H1 (cell line): ENCODE data around the gene TASP1. TPM values are rescaled to one million over a fixed set of nuclear protein-coding genes. Genes with fewer than 3 reads are reported as not detected.

ENCODE experiments used
- CTCF ChIA-PET: fragments of 300-600 bp; sonication (Branson Sonifier 250); formaldehyde crosslinking; loops from one replicate; lab custom pipeline; 2021; ENCODE audit not compliant: partially characterized antibody; lab: Charles Lee
- POLR2A ChIA-PET: fragments of 300-600 bp; sonication (Branson Sonifier 250); formaldehyde crosslinking; loops from one replicate; lab custom pipeline; 2021; ENCODE audit warnings: inconsistent platforms; ENCODE audit not compliant: partially characterized antibody; lab: Charles Lee
- DNase-seq, 2 experiments: peaks; one replicate each; pipeline versions ENCODE4 v3.0.0 to v3.0.0-alpha.2; 2010 to 2022; ENCODE audit warnings: low spot score in 2 of 2, low read depth in 1 of 2, mixed read lengths in 1 of 2
- FAIRE-seq: peaks from 2 replicates; lab custom pipeline; 2011; peaks lifted over from hg19 to GRCh38; lab: Jason Lieb, UNC
- H2AFZ ChIP-seq: 2 replicates; pipeline ENCODE4 v1.8.1; 2012; ENCODE audit warnings: low read length, inconsistent platforms
- H2AK5ac ChIP-seq: 2 replicates; pipeline ENCODE4 v1.6.1; 2013; ENCODE audit warnings: low read depth, low read length
- H2BK120ac ChIP-seq: replicated peaks from 2 replicates; pipeline ENCODE3; 2013; ENCODE audit warnings: low read depth, low read length, inconsistent platforms
- H2BK12ac ChIP-seq: 2 replicates; pipeline ENCODE4 v1.6.1; 2013; ENCODE audit warnings: low read depth, low read length
- H2BK15ac ChIP-seq: 2 replicates; pipeline ENCODE4 v1.6.1; 2013; ENCODE audit warnings: low read length
- H2BK20ac ChIP-seq: 2 replicates; pipeline ENCODE4 v1.6.1; 2013; ENCODE audit warnings: low read length
- H2BK5ac ChIP-seq: 2 replicates; pipeline ENCODE4 v1.6.1; 2013; ENCODE audit warnings: low read depth, low read length
- H3K14ac ChIP-seq: 2 replicates; pipeline ENCODE4 v1.6.1; 2013; ENCODE audit warnings: inconsistent platforms; ENCODE audit not compliant: insufficient read length
- H3K18ac ChIP-seq: 2 replicates; pipeline ENCODE4 v1.6.1; 2013; ENCODE audit warnings: low read length; ENCODE audit errors: extremely low read depth
- H3K23ac ChIP-seq: 2 replicates; pipeline ENCODE4 v1.6.1; 2013; ENCODE audit warnings: inconsistent platforms; ENCODE audit not compliant: insufficient read length
- H3K23me2 ChIP-seq: 2 replicates; pipeline ENCODE4 v1.6.1; 2013; ENCODE audit warnings: low read depth, low read length
- H3K27ac ChIP-seq: 2 replicates; pipeline ENCODE4 v1.6.1; 2011; ENCODE audit warnings: low read depth, low read length, inconsistent platforms
- H3K27me3 ChIP-seq, 4 experiments: replicated peaks in 1 of 4; 1 replicate in 1 of 4; 2 replicates in 3 of 4; pipeline versions ENCODE4 v1.6.1 to v1.8.1; 2011 to 2013; ENCODE audit warnings: low read length in 3 of 4, mild to moderate bottlenecking in 3 of 4, inconsistent platforms in 2 of 4, mixed read lengths in 2 of 4, moderate library complexity in 1 of 4; ENCODE audit not compliant: control insufficient read depth in 3 of 4, insufficient read depth in 3 of 4; ENCODE audit errors: extremely low read depth in 1 of 4
- H3K36me3 ChIP-seq, 4 experiments: 2 replicates each; pipeline versions ENCODE4 v1.6.1 to v1.8.1; 2011 to 2013; ENCODE audit warnings: mild to moderate bottlenecking in 4 of 4, low read length in 3 of 4, moderate library complexity in 2 of 4, control low read depth in 1 of 4, inconsistent platforms in 1 of 4; ENCODE audit not compliant: insufficient read depth in 4 of 4, control insufficient read depth in 2 of 4
- H3K4ac ChIP-seq: replicated peaks from 2 replicates; pipeline ENCODE3; 2013; ENCODE audit warnings: low read length, low read depth, mixed read lengths, inconsistent platforms; ENCODE audit not compliant: insufficient read length
- H3K4me1 ChIP-seq, 4 experiments: replicated peaks in 1 of 4; 1 replicate in 1 of 4; 2 replicates in 3 of 4; pipeline versions ENCODE4 v1.6.1 to v1.8.1; 2011 to 2013; ENCODE audit warnings: low read length in 3 of 4, inconsistent platforms in 2 of 4, mixed read lengths in 1 of 4; ENCODE audit not compliant: insufficient read depth in 4 of 4, control insufficient read depth in 3 of 4
- H3K4me2 ChIP-seq, 2 experiments: 2 replicates each; pipeline versions ENCODE4 v1.6.1 to v1.8.1; 2011 to 2013; ENCODE audit warnings: low read depth in 2 of 2, low read length in 2 of 2, control low read depth in 1 of 2, inconsistent platforms in 1 of 2, mild to moderate bottlenecking in 1 of 2; ENCODE audit not compliant: insufficient read depth in 1 of 2
- H3K4me3 ChIP-seq, 4 experiments: fragments of 200-600, 300-600 bp in 1 of 4; sonication (generic), shearing (Covaris generic), sonication (Bioruptor Twin) in 1 of 4; 2 replicates each; pipeline versions ENCODE4 v1.5.1 to v1.8.1; 2011 to 2016; ENCODE audit warnings: low read length in 4 of 4, low read depth in 3 of 4, control low read depth in 2 of 4, inconsistent platforms in 2 of 4, mild to moderate bottlenecking in 2 of 4, mixed read lengths in 1 of 4, moderate library complexity in 1 of 4; ENCODE audit not compliant: insufficient read depth in 2 of 4; ENCODE audit errors: extremely low read depth in 1 of 4
- H3K56ac ChIP-seq: replicated peaks from 2 replicates; pipeline ENCODE3; 2013; ENCODE audit warnings: low read depth, mild to moderate bottlenecking, mixed read lengths, low read length, inconsistent platforms; ENCODE audit not compliant: insufficient read length
- H3K79me1 ChIP-seq: 2 replicates; pipeline ENCODE4 v1.6.1; 2013; ENCODE audit warnings: low read depth, low read length, control low read depth
- H3K79me2 ChIP-seq, 2 experiments: 2 replicates each; pipeline versions ENCODE4 v1.6.1 to v1.8.1; 2012 to 2013; ENCODE audit warnings: low read length in 2 of 2, mild to moderate bottlenecking in 2 of 2, inconsistent platforms in 1 of 2; ENCODE audit not compliant: insufficient read depth in 2 of 2, control insufficient read depth in 1 of 2
- H3K9ac ChIP-seq, 4 experiments: replicated peaks in 1 of 4; 1 replicate in 1 of 4; 2 replicates in 3 of 4; pipeline versions ENCODE4 v1.6.1 to v1.8.1; 2011 to 2013; ENCODE audit warnings: low read depth in 3 of 4, low read length in 3 of 4, control low read depth in 2 of 4, mild to moderate bottlenecking in 2 of 4, moderate library complexity in 2 of 4, inconsistent platforms in 1 of 4; ENCODE audit errors: extremely low read depth in 1 of 4
- H3K9me3 ChIP-seq, 2 experiments: 2 replicates each; pipeline versions ENCODE4 v1.6.1 to v1.8.1; 2012 to 2013; ENCODE audit warnings: mild to moderate bottlenecking in 2 of 2, moderate library complexity in 2 of 2, control low read depth in 1 of 2, inconsistent platforms in 1 of 2, low read depth in 1 of 2, low read length in 1 of 2, mixed read lengths in 1 of 2; ENCODE audit not compliant: insufficient read depth in 2 of 2
- H4K20me1 ChIP-seq, 2 experiments: replicated peaks in 1 of 2; 2 replicates each; pipeline versions ENCODE3 to v1.8.1; 2011 to 2013; ENCODE audit warnings: inconsistent platforms in 2 of 2, low read length in 2 of 2, mild to moderate bottlenecking in 1 of 2; ENCODE audit not compliant: insufficient read depth in 2 of 2, control insufficient read depth in 1 of 2
- H4K5ac ChIP-seq: 2 replicates; pipeline ENCODE4 v1.6.1; 2013; ENCODE audit warnings: low read length, low read depth, mixed read lengths, inconsistent platforms; ENCODE audit not compliant: insufficient read length
- H4K8ac ChIP-seq: 2 replicates; pipeline ENCODE4 v1.8.0; 2013; ENCODE audit warnings: mild to moderate bottlenecking, moderate library complexity, low read length, inconsistent platforms; ENCODE audit not compliant: insufficient read depth; ENCODE audit errors: extremely low read depth
- H4K91ac ChIP-seq: replicated peaks from 2 replicates; pipeline ENCODE3; 2013; ENCODE audit warnings: low read length, mixed read lengths, inconsistent platforms; ENCODE audit not compliant: insufficient read length
- RFX5 ChIP-seq: IDR thresholded peaks from 2 replicates; pipeline ENCODE4 v1.6.1; 2011; ENCODE audit warnings: low read depth, low read length, improper control_type of control experiment, borderline replicate concordance
- ZNF274 ChIP-seq: IDR thresholded peaks from 2 replicates; pipeline ENCODE4 v1.7.0; 2012; ENCODE audit warnings: low read length, borderline replicate concordance; ENCODE audit errors: extremely low read depth
- WGBS, 2 experiments: shearing (Covaris generic) in 1 of 2; methylation state at CpG; one replicate each; pipeline versions ENCODE4 v1.1.6 to v1.1.7; 2013 to 2015; ENCODE audit warnings: low lambda C conversion rate in 2 of 2, mixed read lengths in 2 of 2, inconsistent platforms in 1 of 2, low coverage in 1 of 2, missing lambda C conversion rate in 1 of 2; ENCODE audit not compliant: insufficient replicate concordance in 2 of 2, insufficient coverage in 1 of 2, insufficient read length in 1 of 2; ENCODE audit errors: extremely low coverage in 1 of 2, missing lambda C conversion rate in 1 of 2; 5-methylcytosine and 5-hydroxymethylcytosine counted together
- polyA plus RNA-seq, 7 experiments: library from polyadenylated mRNA; depleted of rRNA in 3 of 7; stranded (reverse) in 5 of 7; unstranded in 2 of 7; fragments of >200 nt in 5 of 7; fragments of 200-250 nt in 2 of 7; gene quantifications; 1 replicate in 5 of 7; 2 replicates in 1 of 7; 4 replicates in 1 of 7; pipeline versions ENCODE4 v1.2.1 to v1.2.3, GENCODE V29; 2011 to 2013; ENCODE audit warnings: missing spikeins in 2 of 7, mixed read lengths in 2 of 7
- total RNA-seq: library from RNA; stranded (reverse); fragmentation: NEBNext Ultra II Directional; extraction: Animal tissue kit (Norgen Biotek cat#: 25700); gene quantifications from 2 replicates; pipeline ENCODE4 v1.2.1, GENCODE V29; 2021

TASP1 gene
- total and polyA plus RNA-seq, 2 of the 8 experiments (the other 6 are each of a cell fraction or from before 2014, with no cell fraction given) = 4.5 to 10.9 TPM

DNA sequence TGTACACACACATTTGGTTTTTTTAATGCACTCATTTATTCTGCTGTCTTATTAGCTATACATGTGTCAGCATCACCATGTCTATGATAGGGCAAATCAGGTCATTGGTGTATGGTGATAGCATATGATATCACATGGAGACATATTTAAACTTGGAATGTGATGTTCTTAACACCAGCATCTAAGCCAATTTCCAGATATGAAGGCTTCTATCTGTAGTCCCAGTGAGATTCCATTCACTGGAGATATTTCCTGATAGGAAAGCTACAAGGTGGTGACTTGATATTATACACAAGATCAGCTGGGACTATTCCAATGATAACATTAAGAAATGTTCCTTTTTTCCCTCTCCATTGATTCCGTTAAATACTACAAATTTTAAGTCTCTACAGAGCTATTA, 89.3 kb downstream of the TASP1 start:
- H3K4me2 ChIP-seq = no peak overlapping the region
- CTCF ChIA-PET = interaction anchor here (0.8 to 6.6 kb wide), 8 partner anchors 12 to 287 kb away, joined by 3 to 120 read pairs (median 3); no protein-coding TSS in a partner anchor
- no peak overlapping the region for H3K23ac ChIP-seq
- no peaks in the 10 kb centered on the region for H3K79me2 ChIP-seq
- no peaks in the 10 kb centered on the region for H3K9me3 ChIP-seq
- no peak overlapping the region for H4K8ac ChIP-seq
- H2BK15ac ChIP-seq = no peak overlapping the region
- H2AFZ ChIP-seq = no peak overlapping the region
- H2AK5ac ChIP-seq = no peak overlapping the region
- no peak overlapping the region for H2BK12ac ChIP-seq
- H3K4ac ChIP-seq = no peak overlapping the region
- no peaks in the 10 kb centered on the region for H3K27me3 ChIP-seq
- no peak overlapping the region for H2BK120ac ChIP-seq
- H3K9ac ChIP-seq = no peak overlapping the region
- no peaks in the 10 kb centered on the region for H3K23me2 ChIP-seq
- H3K14ac ChIP-seq = no peak overlapping the region
- H3K18ac ChIP-seq = no peak overlapping the region
- no peak overlapping the region for H3K56ac ChIP-seq
- H2BK5ac ChIP-seq = no peak overlapping the region
- H2BK20ac ChIP-seq = no peak overlapping the region
- 83% methylated on average over 1 of the region's 1 CpG; no CpG with 5 or more reads in 1 of the 2 experiments for WGBS, 2 experiments
- no peaks in the 10 kb centered on the region for H4K20me1 ChIP-seq
- FAIRE-seq (no peak), DNase-seq (no peak)
- no peak overlapping the region for H3K4me3 ChIP-seq
- POLR2A ChIA-PET = no interaction called here
- no peak overlapping the region for H4K5ac ChIP-seq
- no peak overlapping the region for H4K91ac ChIP-seq
- no peaks in the 10 kb centered on the region for H3K36me3 ChIP-seq
- no peaks in the 10 kb centered on the region for H3K4me1 ChIP-seq
- H3K79me1 ChIP-seq = no peaks in the 10 kb centered on the region
- H3K27ac ChIP-seq = no peak overlapping the region
- TF ChIP-seq ZNF274 (no peak), RFX5 (no peak)
